Left cardiac atrium (tissue), 4 donors: ENCODE results near the gene ATRN. TPM values are rescaled to one million over a fixed set of nuclear protein-coding genes. Genes with fewer than 3 reads are reported as not detected.
"Not testable (repeated sequence)": the region's sequence is repeated elsewhere in the genome, so short reads cannot be mapped to it uniquely, and the experiment has no call there.

Source experiments
- ATAC-seq, 2 donors: fragments of 200-7000 bp; cut with Tn5 transposase; one replicate each; pipeline ENCODE4 v1.9.1; 2020; ENCODE audit warnings: mild to moderate bottlenecking in 2 of 2, moderate library complexity in 2 of 2
- DNase-seq: peaks from one replicate; pipeline ENCODE4 v3.0.0-alpha.2; 2020
- intact Hi-C, 2 donors: fragments of 100-400 bp; cut with DNase I; formaldehyde crosslinking; loops; one replicate each; pipeline versions ENCODE4 v1.14.1 to v1.15.1; 2022 to 2023
- total RNA-seq, 2 donors: library from RNA; stranded (reverse); fragmentation: NEBNext Ultra II Directional; extraction: Animal tissue kit (Norgen Biotek cat#: 25700); gene quantifications; one replicate each; pipeline ENCODE4 v1.2.1, GENCODE V29; 2021
- donor health status: DM: no; HTN: yes; CAD: no.
- donor health status: DM: no; HTN: yes; CAD: no; lungs with severe emphysema.
- donor health status: DM: yes; HTN: yes; CAD: no.
- donor health status: Dilated cardiomyopathy.

The ATRN gene
- total RNA-seq, 2 donors from 2014 or later, result 29.0 to 34.5 TPM

DNA sequence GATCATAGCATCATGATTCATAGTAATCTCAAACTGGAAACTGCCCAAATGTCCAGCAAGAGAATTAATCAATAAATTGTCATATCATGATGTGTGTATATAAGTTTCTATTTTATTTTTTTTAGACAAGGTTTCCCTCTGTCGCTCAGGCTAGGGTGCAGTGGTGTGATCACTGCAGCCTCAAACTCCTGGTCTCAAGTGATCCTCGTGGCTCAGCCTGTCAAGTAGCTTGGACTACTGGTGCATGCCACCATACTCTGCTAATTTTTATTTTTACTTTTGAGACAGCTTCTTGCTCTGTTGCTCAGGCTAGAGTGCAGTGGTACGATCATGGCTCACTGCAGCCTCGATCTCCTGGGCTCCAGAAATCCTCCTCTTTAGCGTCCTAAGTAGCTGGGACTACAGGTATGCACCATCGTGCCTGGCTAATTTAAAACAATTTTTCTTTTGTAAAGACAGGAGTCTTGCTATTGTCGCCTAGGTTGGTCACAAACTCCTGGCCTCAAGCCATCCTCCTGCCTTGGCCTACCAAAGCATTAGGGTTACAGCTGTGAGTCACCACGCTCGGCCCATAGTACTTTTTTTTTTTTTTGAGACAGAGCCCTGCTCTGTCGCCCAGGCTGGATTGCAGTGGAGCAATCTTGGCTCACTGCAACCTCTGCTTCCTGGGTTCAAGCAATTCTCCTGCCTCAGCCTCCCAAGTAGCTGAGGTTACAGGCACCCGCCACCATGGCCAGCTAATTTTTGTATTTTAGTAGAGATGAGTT is 8.7 kb upstream of the ATRN start:
- no peak for ATAC-seq
- no peak for DNase-seq
- intact Hi-C loops, result no loop called here

DNA sequence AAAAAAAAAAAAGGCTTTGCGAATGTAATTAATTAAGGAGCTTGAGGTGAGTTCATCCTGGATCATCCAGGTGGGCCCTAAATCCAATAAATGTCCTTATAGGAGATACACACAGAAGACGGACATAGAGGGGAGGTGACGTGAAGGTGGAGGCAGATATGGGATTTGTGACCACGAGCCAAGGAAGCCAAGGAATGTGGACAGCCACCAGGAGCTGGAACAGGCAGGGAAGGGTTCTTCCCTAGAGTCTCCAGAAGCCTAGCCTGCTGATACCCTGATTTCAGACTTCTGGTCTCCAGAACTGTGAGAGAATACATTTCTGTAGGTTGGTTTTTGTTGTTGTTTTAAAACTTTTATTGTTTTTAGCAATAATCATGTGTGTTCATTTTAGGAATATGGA is 6.7 kb upstream of the ATRN start:
- intact Hi-C loops, result no loop called here
- DNase-seq (no peak), ATAC-seq (no peak)

DNA sequence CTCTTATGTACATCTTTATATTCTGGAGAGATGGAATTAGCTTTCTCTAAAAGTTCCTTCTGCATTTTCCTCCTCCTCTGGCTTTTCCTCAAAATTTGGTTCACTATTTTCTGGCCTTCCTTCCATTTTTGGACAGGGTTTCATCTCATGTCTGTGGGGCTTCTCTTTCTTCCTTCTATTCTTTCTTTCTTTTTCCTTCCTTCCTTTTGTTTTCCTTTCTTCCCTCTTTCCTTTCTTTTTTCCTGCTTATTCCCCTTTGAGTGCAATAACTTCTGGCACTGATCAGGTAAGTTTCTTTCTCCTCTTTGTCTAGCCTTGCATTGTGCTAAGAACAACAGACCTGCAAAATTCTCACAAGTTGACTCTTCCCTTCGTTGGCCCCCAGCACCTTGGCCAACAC is 5.5 kb upstream of the ATRN start:
- no peak for DNase-seq
- intact Hi-C loops, result loop anchor here in 1 of 2 donors (5.0 kb wide), 1 partner anchor 53 kb away; no protein-coding TSS in a partner anchor

DNA sequence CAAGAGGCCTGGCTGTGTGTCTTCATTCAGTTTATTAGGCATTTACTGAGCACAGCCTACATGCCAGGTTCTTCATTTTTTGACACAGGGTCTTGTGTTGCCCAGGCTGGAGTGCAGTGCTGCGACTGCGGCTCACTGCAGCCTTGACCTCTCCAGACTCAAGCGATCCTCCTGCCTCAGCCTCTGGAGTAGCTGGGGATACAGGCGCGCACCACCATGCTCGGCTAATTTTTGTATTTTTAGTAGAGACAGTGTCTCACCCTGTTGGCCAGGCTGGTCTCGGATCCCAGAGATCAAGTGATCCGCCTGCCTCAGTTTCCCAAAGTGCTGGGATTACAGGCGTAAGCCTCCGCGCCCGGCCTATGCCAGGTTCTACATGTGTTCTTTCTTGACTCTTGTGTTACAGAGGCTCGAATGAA is 601 bp upstream of the ATRN start:
- ATAC-seq (peak in 1 of 2 donors; percentile 2), DNase-seq (no peak)
- intact Hi-C loops, result no loop called here

More for the DNA sequence above, 5.5 kb upstream of the ATRN start:
- ATAC-seq, result no peak

DNA sequence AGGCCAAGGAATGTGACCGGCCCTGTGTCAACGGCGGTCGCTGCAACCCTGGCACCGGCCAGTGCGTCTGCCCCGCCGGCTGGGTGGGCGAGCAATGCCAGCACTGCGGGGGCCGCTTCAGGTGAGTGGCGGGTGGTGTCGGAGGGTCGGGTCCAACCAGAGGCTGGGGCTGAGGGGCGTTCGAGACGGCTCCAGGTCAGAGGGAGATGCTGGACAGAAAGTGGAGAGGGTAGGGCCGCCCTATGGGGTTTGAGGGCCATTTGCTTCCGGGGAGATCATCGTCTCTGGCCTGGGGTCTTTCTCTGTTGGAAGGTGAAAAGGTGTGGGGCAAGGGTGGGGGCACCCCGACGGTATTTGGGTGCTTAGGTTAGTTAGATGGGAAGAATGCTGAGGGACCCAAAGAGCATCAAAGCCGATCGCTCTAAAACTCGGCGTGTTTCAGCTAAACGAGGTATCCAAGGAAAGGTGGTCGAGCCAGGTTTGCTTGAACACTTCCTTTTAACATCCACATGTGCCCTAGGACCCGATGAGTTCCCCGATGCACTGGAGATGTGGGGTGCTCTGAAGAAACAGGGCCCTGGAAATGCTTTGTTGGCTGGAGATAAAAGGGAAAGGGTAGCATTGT is 691 bp downstream of the ATRN start:
- ATAC-seq, result no peak
- intact Hi-C loops, result no loop called here
- no peak for DNase-seq

DNA sequence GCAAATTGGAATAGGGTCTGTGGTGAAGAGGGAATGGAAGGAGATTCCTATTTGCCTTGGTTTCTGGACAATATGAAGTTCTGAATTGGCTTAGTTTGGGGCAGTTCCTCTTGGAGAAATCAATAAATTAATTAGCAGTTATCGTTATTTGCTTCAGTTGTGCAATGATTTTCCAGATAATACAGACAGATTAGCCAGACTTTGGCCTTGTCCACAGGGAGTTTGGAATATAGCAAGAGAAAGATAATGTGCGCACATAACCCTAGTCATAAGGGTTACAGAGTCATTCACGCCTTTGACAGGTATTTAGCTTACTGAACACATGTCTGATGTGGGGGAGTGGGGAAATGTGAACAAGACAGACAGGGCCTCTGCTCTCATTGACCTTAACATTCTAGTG is 1.3 kb downstream of the ATRN start:
- no peak for DNase-seq
- no peak for ATAC-seq
- intact Hi-C loops, result no loop called here

DNA sequence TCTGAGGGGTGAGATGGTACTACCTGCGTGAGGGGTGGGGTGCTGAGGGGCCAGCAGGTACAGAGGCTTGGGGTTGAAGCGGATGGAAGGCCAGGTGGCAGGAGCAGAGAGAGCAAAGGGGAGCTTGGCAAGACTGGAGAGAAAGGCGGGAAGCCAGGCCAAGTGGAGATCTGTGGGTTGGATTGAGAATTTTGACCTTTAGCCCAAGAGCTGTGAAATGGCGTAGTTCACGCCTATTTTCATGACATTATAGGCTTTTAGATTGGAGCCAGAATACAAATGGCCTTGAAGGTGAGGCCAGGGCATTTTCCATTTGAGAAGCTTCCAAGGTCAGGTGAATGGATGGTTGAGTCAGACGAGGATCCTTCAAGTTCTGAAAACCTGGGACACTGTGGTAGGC is 2.5 kb downstream of the ATRN start:
- ATAC-seq, result no peak
- DNase-seq, result no peak
- intact Hi-C loops, result no loop called here

DNA sequence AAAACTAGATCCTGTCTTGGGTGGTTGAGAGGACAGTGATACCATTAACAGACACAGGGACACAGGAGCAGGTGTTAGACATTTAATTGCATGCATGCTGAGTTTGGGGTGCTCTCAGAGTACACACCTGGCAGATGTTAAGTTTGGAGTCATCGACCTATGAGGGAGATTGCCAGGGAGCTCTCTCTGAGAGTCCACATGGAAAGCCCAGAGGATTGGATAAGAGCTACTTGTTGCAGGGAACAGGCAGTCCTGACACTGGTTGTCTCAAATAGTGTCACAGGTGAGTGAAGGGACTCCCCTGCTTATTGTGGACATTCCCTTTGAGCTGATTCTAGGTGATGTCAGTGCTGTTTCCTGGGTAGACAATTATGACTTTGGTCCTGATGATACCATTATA is 3.1 kb downstream of the ATRN start:
- DNase-seq, result no peak

DNA sequence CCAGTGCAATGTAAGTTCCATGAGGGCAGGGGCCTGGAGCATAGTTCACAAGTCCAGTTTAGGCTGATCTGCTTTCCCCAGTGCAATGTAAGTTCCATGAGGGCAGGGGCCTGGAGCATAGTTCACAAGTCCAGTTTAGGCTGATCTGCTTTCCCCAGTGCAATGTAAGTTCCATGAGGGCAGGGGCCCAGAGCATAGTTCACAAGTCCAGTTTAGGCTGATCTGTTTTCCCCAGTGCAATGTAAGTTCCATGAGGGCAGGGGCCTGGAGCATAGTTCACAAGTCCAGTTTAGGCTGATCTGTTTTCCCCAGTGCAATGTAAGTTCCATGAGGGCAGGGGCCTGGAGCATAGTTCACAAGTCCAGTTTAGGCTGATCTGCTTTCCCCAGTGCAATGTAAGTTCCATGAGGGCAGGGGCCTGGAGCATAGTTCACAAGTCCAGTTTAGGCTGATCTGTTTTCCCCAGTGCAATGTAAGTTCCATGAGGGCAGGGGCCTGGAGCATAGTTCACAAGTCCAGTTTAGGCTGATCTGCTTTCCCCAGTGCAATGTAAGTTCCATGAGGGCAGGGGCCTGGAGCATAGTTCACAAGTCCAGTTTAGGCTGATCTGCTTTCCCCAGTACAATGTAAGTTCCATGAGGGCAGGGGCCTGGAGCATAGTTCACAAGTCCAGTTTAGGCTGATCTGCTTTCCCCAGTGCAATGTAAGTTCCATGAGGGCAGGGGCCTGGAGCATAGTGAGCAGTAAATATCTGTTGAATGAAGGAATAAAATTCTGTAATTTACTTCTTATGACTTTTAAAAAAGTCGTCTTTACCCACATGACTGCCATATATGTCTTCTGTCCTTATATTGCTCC is 6.4 kb downstream of the ATRN start:
- ATAC-seq, intact Hi-C loops, DNase-seq: not testable (repeated sequence)

More for the DNA sequence above, 3.1 kb downstream of the ATRN start:
- no peak for ATAC-seq
- intact Hi-C loops, result no loop called here

DNA sequence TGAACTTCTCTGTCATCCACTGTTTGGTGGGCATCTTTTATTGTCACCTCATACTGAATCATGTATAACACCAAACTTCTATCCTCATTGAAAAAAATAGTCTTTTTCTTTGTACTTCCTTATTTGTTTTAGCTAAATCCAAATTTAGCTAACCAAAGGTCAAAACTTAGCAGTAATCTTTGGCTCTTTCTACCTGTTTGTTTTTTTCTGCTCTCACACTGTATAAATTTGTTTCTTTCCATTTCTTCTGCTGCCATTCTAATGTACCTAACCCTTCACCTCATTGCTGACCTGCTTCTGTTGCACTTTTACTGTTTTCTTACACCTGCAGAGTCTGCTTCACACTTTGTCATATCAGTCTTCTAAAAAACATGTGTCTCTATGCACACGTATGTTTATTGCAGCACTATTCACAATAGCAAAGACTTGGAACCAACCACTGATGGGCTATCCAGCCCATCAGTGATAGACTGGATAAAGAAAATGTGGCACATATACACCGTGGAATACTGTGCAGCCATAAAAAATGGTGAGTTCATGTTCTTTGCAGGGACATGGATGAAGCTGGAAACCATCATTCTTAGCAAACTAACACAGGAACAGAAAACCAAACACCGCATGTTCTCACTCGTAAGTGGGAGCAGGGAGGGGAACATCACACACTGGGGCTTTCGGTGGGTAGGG is 7.2 kb downstream of the ATRN start:
- intact Hi-C loops, result no loop called here
- no peak for ATAC-seq
- no peak for DNase-seq

DNA sequence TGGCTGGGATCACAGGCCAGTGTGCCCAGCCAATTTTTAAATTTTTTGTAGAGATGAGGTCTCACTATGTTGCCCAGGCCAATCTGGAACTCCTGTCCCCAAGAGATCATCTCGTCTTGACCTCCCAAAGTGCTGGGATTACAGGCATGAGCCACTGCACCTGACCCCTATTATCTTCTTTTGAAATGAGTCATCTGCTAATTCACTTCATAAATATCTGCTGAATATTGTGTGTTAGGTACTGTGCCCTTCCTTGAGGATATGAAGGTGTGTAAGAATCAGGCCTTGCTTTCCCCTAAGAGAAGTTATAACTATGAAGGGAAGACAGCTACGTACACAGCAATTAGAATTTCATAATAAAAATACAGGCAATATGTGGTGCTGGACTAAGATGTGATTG is 8.2 kb downstream of the ATRN start:
- intact Hi-C loops, result no loop called here
- ATAC-seq (no peak), DNase-seq (no peak)

DNA sequence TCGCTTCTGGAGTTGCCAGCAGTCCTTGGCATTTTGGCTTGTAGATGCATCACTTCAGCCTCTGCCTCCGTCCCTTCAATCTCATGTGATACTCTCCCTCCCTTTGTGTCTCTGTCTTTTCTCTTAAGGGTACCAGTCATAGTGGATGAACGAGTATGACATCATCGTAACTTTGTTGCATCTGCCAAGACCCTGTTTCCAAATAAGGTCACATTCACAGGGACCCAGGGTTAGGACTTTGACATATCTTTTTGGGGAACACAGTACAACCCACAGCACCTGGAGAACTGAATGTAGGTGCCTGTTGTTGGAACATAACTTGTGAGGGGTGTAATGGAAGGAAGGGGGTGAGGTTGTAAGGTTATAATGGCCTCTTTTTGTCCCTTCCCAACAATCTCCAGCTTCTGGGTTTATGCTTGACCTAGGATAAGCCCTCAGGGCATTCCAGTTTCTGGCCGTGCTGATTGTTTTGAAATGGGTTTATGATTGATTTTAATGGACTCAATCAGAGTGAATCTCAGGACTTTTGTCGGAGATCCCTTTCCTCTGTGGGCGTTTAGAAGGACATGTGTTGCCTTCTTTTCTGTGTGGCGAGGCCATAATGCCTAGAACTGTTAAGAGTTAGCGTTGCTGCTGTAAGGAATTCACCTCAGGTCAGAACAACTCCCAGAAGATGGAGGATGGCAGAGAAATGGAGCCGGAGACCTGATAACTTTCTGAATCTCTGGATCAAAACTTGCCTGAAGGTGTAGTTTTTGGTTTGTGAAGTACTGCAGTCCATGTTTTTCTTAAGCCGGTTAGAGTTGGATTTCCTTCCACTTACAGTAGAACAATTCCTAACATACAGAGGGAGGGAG is 9.2 kb downstream of the ATRN start:
- ATAC-seq (no peak), DNase-seq (no peak)
- intact Hi-C loops, result no loop called here

DNA sequence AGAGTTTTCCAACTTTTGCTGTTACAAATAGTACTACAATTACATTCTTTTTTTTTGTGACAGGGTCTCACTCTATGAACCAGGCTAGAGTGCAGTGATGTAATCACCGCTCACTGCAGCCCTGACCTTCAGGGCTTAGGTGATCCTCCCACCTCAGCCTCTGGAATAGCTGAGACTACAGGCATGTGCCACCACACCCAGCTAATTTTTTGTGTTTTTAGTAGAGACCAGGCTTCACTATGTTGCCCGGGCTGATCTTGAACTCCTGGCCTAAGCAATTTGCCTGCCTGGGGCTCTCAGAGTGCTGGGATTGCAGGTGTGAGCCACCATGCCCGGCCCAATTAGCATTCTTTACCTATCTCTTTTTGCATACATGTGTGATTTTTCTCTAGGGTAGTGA is 12.5 kb downstream of the ATRN start:
- peak in 1 of 2 donors; percentile 32 for ATAC-seq

DNA sequence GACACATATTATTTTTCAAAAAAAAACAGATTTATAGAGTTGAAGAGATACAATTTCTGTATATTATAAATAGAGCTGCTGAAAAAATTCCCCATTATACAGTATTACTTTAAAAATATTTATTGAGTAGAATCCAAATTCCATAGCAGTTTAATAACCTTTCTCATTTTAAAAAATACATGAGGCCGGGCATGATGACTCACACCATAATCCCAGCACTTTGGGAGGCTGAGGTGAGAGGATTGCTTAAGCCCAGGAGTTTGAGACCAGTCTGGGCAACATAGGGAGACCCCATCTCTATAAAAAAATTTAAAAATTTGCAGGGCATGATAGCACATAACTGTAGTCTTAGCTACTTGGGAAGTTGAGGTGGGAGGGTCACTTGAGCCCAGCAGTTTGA is 13.0 kb downstream of the ATRN start:
- DNase-seq (no peak), ATAC-seq (peak in 1 of 2 donors; percentile 42)
- intact Hi-C loops, result no loop called here

More for the DNA sequence above, 12.5 kb downstream of the ATRN start:
- no peak for DNase-seq
- intact Hi-C loops, result no loop called here

DNA sequence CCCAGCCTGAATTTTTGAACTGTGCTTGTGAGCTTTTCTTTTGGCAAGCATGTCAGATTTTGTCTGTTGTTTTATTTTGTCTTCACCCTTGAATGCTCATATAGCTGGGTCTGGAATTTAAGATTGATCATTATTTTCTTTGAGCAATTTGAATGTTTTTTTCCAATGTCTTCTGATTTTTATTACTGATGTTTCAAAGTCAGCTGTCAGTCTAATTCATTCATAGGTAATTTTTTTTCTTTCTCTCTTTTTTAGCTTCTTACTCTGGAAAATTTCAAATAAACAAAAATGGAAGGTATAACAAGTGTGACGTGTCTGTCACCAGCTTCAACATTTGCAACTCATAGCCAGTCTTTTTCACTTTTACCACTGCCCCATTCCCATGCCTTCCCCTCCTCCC is 15.1 kb downstream of the ATRN start:
- DNase-seq (no peak), ATAC-seq (no peak)
- intact Hi-C loops, result no loop called here

DNA sequence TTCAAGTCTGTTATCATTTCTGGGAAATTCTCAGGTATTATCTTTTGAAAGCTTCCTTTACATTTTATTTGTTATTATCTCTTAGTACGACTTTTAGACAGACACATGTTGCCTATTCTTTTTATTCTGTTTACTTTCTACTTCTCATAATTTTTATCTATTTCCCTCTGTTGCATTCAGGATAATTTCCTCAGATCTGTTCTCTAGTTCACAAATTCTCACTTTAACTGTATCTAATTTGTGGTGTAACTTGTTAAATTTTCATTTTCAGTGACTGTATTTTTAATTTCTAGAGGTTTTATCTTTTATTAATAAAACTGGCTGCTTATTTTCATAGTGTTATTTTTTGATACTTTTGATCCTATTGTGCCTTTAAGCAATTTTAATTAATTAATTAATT is 16.0 kb downstream of the ATRN start:
- DNase-seq (no peak), ATAC-seq (no peak)
- intact Hi-C loops, result no loop called here

DNA sequence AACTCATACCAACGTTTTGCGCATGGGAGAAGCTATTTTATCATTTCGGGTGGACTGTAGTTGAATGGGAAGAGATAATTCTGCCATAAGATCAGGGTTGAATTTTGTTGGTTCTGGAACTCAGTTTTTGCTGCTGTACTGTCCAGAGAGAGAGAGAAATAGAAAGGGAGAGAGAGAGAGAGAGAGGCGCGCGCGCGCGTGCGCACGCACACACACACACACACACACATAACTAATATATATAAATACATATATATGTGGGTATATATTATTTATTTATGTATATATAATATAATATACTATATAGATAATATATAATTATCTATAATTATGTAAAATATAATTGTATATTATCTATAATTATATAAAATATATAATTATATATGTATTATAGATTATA is 21.9 kb downstream of the ATRN start:
- no peak for DNase-seq
- no peak for ATAC-seq
- intact Hi-C loops, result no loop called here

DNA sequence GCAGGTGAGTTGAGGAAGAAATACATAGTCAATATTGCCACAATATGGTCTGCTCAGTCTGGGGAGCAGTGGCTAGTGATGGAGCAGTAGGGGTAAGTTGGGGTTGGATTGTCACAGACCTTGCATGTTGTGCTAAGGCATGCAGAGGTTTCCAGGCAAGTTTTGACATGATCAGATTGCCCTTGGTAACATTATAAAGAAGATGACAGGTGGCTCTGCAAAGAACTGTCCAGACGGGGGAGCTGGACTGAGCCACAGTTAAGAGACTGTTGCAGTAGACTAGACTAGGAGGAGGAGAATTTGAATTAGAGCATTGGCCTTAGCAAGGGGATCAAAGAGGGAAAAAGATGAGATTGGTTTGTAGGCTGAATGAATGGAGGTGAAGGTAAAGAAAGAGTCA is 23.4 kb downstream of the ATRN start:
- intact Hi-C loops, result no loop called here

DNA sequence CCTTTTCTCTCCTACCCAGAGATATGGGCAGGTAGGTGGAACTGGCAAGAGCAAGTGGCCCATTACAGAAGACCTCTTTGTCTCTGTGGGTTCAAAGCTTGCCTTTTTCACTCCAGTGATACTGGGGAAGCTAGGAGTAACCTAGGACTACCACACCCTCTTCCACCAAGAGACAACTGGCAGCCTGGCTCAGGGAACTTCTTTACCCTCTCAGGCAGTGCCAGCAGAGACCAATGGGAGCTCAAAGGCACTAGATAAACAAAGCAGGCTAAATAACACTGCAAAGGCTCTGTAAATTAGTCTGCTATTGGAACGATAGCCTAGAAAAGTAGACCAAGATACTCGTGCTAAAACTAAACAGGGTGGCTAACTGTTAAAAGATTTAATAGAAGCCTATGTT is 32.1 kb downstream of the ATRN start:
- intact Hi-C loops, result no loop called here
- ATAC-seq, result no peak

More for the DNA sequence above, 23.4 kb downstream of the ATRN start:
- DNase-seq (no peak), ATAC-seq (no peak)

More for the DNA sequence above, 32.1 kb downstream of the ATRN start:
- DNase-seq, result no peak
